Adipocyte (in vitro differentiated cells): ENCODE results near the gene GNMT.
"Not testable (repeated sequence)": the region's sequence is repeated elsewhere in the genome, so short reads cannot be mapped to it uniquely, and the experiment has no call there.

Experiments
- DNase-seq: peaks from one replicate; pipeline ENCODE4 v3.0.0-alpha.2; 2015; ENCODE audit warnings: low read depth
- H3K27me3 ChIP-seq: replicated peaks from 2 replicates; pipeline ENCODE4 v1.7.0; 2013; ENCODE audit warnings: mild to moderate bottlenecking, low read length, moderate library complexity; ENCODE audit not compliant: control insufficient read depth, insufficient read depth
- H3K36me3 ChIP-seq: 2 replicates; pipeline ENCODE4 v1.7.0; 2013; ENCODE audit warnings: low read length, mild to moderate bottlenecking, moderate library complexity; ENCODE audit not compliant: control insufficient read depth, insufficient read depth, severe bottlenecking
- H3K4me1 ChIP-seq: 2 replicates; pipeline ENCODE4 v1.7.0; 2013; ENCODE audit warnings: mild to moderate bottlenecking, low read length, moderate library complexity; ENCODE audit not compliant: control insufficient read depth, insufficient read depth
- H3K4me3 ChIP-seq: 2 replicates; pipeline ENCODE4 v1.7.0; 2013; ENCODE audit warnings: mild to moderate bottlenecking, low read length, moderate library complexity
- H3K9ac ChIP-seq: 2 replicates; pipeline ENCODE4 v1.7.0; 2013; ENCODE audit warnings: mild to moderate bottlenecking, low read length, moderate library complexity
- H3K9me3 ChIP-seq: 2 replicates; pipeline ENCODE4 v1.7.0; 2013; ENCODE audit warnings: mild to moderate bottlenecking, low read length, moderate library complexity; ENCODE audit not compliant: control insufficient read depth

The GNMT gene

DNA sequence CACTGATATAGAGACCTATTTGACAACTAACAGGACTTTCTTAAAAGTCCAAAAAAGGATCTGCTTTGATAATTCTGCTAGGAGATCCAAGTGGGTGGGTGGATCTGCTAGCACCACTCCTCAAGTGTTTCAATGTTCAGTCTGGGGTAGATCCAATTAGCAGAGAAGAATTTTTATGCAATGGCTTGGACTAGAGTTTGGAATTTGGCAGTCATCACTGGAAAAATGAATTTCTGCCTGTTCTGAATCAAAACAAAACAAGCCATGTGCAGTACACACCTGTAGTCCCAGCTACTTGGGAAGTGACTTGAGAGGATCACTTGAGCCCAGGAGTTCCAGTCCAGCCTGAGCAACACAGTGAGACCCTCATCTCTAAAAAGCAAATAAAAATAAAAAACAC, 12.6 kb upstream of the GNMT start:
- H3K4me3 ChIP-seq, result no peak overlapping the region
- H3K27me3 ChIP-seq, result no peaks in the 10 kb centered on the region
- H3K9me3 ChIP-seq, result no peaks in the 10 kb centered on the region
- peaks cover 7% of the 10 kb centered on the region for H3K4me1 ChIP-seq
- H3K9ac ChIP-seq, result no peak overlapping the region
- DNase-seq, result no peak
- H3K36me3 ChIP-seq, result peaks cover 7% of the 10 kb centered on the region

DNA sequence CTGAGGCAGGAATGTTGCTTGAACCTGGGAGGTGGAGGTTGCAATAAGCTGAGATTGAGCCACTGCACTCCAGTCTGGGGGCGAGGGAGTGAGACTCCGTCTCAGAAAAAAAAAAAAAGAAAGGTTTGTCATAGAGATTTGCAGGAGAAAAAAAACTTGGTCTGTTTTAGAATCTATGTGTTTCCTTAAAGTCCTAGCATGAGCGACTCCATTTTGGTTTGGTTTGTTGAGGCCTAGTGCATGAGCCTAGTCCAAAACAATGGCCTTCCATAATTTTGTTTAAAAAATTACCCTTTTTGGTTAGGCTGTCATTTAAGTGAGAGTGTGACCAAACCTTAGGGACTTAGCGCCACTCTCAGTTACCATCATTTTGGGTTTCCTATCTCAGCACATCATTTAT, 8.2 kb upstream of the GNMT start:
- Histone ChIP-seq H3K9ac (no peak overlapping the region), H3K27me3 (no peaks in the 10 kb centered on the region), H3K36me3 (no peaks in the 10 kb centered on the region), H3K9me3 (no peaks in the 10 kb centered on the region), H3K4me1 (peaks cover 7% of the 10 kb centered on the region), H3K4me3 (no peak overlapping the region)
- DNase-seq, result no peak

DNA sequence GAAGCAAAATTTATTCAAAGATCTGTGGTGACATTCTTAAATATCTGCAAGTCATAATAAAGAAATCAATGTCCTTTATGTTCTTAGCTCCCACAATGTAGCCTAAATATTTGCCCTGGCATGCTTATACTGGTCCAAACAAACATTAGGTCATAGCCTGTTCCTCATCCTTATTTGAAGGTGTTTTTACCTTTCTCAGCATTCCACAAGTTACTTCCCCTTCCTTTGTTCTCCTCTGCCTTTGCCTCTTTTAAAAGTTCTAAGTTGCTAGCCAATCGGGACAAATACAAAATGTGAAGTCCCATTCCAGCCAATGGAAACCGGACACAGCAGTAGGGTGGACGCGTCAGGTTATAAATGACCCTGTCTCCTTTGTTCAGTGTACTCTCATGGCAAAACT, 6.1 kb upstream of the GNMT start:
- not testable (repeated sequence) for H3K4me1 ChIP-seq, H3K4me3 ChIP-seq, H3K27me3 ChIP-seq, DNase-seq, H3K9ac ChIP-seq, H3K9me3 ChIP-seq, H3K36me3 ChIP-seq

DNA sequence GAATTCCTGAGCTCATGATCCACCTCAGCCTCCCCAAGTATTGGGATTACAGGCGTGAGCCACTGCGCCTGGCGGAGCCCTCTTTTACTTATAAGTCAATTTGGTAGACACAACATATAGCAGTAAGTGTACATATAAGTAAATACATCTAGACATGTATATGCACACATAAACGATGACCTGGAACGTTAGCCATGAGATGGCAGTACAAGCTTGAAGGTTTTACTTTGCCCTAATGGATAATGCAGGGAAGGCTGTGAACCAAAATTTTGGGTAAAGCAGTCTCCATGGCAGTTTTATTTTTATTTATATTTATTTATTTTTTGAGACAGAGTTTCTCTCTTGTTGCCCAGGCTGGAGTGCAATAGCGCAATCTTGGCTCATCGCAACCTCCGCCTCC, 2.4 kb upstream of the GNMT start:
- no peak for DNase-seq
- no peak overlapping the region for H3K4me3 ChIP-seq
- no peak overlapping the region for H3K9ac ChIP-seq
- peaks cover 4% of the 10 kb centered on the region for H3K36me3 ChIP-seq
- H3K27me3 ChIP-seq, result no peaks in the 10 kb centered on the region
- no peaks in the 10 kb centered on the region for H3K9me3 ChIP-seq
- H3K4me1 ChIP-seq, result peaks cover 11% of the 10 kb centered on the region

DNA sequence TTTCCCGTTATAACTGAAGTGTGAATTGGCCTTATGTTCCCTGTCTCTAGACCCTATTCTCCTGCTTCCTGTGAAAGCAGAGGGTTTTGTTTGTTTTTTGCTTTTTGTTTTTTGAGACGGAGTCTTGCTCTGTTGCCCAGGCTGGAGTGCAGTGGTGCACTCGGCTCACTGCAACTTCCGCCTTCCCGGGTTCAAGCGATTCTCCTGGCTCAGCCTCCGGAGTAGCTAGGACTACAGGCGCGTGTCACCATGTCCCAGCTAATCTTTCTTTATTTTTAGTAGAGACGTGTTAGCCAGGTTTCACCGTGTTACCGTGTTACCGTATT, 674 bp upstream of the GNMT start:
- H3K9ac ChIP-seq, result peak overlapping the region; percentile 24
- DNase-seq, result no peak
- H3K9me3 ChIP-seq, result no peaks in the 10 kb centered on the region
- H3K4me3 ChIP-seq, result peak overlapping the region; percentile 77
- H3K27me3 ChIP-seq, result no peaks in the 10 kb centered on the region
- peaks cover 11% of the 10 kb centered on the region for H3K4me1 ChIP-seq
- H3K36me3 ChIP-seq, result peaks cover 11% of the 10 kb centered on the region

DNA sequence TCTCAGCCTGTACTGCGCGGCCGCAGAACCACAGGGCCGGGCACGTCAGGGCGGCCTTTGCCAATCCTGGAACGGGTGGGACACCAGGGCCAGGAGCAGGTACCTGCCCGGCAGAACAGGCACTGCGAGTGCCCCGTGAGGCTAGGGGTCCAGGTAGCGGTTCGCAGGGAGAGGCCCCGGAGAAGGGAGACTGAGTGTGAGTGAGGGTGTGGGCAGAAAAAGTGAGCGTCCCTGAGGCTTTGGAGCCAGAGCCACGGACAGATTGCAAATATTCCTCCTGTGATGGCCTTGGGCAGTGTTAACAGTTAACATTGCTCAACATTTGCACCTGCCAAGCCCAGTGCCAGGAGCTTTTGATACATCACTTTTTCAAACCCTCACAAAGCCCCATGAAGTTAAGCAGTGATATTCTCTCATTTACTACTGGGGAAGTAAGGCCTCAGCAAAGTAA, 491 bp downstream of the GNMT start:
- Histone ChIP-seq H3K4me1 (peaks cover 11% of the 10 kb centered on the region), H3K9ac (peak overlapping the region; percentile 24), H3K4me3 (peak overlapping the region; percentile 77), H3K36me3 (peaks cover 13% of the 10 kb centered on the region), H3K9me3 (no peaks in the 10 kb centered on the region), H3K27me3 (no peaks in the 10 kb centered on the region)
- DNase-seq, result no peak

DNA sequence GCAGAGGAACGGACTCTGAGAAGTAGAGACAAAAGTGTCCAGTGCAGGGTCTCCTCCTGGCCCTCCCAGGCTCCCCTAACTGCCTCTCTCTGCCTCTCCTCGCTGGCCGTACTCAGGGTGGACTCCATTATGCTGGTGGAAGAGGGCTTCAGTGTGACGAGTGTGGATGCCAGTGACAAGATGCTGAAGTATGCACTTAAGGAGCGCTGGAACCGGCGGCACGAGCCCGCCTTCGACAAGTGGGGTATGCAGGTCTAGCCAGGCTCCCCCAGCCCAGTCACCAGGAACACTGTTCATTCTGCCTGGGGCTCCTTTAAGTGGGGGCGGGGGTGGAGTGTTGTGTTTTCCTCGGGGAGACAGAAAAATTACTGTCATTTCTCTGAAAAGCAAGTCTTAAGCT, 1.5 kb downstream of the GNMT start:
- no peaks in the 10 kb centered on the region for H3K27me3 ChIP-seq
- H3K9me3 ChIP-seq, result no peaks in the 10 kb centered on the region
- H3K9ac ChIP-seq, result no peak overlapping the region
- no peak overlapping the region for H3K4me3 ChIP-seq
- no peak for DNase-seq
- peaks cover 11% of the 10 kb centered on the region for H3K4me1 ChIP-seq
- H3K36me3 ChIP-seq, result peaks cover 19% of the 10 kb centered on the region

DNA sequence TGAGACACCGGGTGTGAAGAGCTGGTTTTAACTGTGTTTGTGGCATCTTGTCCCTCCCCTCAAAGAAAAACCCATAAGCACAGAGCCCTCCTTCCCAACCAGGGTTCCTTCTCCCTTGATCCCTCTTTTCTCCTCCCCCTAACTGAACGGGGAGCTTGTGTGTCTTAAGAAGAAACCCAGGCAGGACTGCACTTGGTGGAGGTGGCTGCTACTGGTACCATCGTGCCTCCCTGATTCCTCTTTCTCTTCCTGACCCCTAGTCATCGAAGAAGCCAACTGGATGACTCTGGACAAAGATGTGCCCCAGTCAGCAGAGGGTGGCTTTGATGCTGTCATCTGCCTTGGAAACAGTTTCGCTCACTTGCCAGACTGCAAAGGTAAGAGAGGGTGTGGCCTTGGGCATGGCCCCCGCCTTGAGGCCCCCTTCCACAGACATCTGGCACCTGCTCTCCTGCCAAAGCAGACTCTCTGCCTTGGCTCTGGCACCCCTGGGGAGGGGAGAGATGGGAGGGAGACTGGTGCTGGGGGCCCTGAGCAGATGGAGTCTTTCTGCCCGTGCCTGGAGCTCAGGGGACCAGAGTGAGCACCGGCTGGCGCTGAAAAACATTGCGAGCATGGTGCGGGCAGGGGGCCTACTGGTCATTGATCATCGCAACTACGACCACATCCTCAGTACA, 2.1 kb downstream of the GNMT start:
- Histone ChIP-seq H3K9ac (no peak overlapping the region), H3K4me1 (peaks cover 11% of the 10 kb centered on the region), H3K4me3 (no peak overlapping the region), H3K36me3 (peaks cover 24% of the 10 kb centered on the region), H3K9me3 (no peaks in the 10 kb centered on the region), H3K27me3 (no peaks in the 10 kb centered on the region)
- DNase-seq, result no peak

DNA sequence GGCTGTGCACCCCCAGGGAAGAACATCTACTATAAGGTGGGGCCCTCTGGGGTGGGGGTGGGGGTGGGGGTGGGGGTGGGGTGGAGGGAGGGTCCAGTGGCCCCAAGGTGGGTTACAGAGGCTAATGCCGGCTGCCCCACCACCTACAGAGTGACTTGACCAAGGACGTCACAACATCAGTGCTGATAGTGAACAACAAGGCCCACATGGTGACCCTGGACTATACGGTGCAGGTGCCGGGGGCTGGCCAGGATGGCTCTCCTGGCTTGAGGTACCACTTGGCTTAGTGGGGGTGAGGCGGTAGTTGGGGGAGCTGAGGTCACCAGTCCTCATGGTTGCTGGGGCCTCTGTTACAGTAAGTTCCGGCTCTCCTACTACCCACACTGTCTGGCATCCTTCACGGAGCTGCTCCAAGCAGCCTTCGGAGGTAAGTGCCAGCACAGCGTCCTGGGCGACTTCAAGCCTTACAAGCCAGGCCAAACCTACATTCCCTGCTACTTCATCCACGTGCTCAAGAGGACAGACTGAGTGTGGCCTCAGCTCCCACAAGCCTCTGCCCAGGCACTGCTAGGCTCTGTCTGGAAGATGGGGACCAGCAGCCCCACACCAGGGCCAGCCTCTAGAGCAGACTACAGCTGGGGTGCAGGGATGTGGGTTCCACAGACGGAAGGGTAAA, 2.8 kb downstream of the GNMT start:
- Histone ChIP-seq H3K9me3 (no peaks in the 10 kb centered on the region), H3K9ac (no peak overlapping the region), H3K27me3 (no peaks in the 10 kb centered on the region), H3K4me3 (no peak overlapping the region), H3K4me1 (peaks cover 11% of the 10 kb centered on the region), H3K36me3 (peaks cover 24% of the 10 kb centered on the region)
- no peak for DNase-seq

DNA sequence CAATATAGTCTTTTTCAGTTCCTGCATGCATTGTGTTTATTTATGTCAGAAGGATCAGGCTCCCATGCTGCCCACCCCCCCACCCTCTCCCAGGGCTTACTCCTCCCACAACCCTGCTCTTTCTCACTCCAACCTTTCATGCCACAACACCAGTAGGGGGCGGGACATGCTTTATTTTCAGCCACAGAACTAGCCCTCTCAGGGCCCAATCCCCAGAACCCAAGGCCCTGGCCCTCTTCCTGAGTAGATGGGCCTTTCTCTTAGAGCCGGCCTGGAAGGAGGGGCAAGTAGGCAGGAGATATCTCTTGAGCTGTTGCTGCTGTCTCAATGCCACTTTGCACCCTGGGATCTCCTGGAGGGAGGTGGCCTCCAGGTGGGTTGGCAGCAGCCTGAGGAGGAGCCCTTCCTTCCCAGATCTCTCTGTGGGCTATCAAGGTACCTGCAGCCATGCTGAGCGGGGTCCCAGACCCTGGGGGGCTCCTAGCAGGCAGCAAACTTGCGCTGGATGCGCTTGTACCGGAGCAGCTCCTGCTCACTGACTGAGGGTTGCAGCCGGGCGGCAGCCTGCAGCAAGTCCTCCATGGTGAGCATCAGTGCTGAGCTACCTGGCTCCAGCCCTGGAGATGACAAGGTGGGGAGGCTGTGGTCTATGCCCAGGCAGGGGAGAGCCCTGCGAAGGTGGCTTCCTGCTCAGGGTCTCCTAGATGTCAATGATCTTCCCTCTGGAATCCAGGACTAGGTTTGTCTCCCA, 3.5 kb downstream of the GNMT start:
- peak; percentile 32 for DNase-seq
- Histone ChIP-seq H3K36me3 (peaks cover 28% of the 10 kb centered on the region), H3K4me1 (peaks cover 11% of the 10 kb centered on the region), H3K9me3 (no peaks in the 10 kb centered on the region), H3K27me3 (no peaks in the 10 kb centered on the region), H3K4me3 (no peak overlapping the region), H3K9ac (no peak overlapping the region)

DNA sequence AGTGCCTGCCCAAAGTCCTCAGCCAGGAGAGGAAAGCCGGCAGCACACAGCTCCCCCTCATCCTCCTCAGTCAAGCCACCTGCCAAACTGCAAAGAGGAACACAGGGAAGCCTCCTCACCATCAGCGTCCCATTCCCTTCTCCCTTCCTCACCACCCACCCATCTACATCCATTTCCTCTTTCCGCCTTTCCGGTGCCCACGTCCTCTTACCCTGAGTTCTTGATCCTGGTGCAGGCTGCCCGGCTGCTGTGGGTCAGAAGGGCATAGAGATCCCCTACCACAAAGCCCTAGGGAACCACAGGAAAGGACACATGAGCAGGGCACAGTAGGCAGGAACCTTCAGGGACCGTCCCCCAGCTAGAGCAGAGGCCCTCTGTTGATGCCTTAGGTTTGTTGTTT, 6.0 kb downstream of the GNMT start:
- Histone ChIP-seq H3K27me3 (no peaks in the 10 kb centered on the region), H3K9me3 (no peaks in the 10 kb centered on the region), H3K4me1 (peaks cover 11% of the 10 kb centered on the region), H3K9ac (no peak overlapping the region), H3K36me3 (peaks cover 28% of the 10 kb centered on the region), H3K4me3 (no peak overlapping the region)
- DNase-seq, result no peak
